HTR-8/SVneo (cell line): ENCODE results near the gene TBCB.
"Not testable (repeated sequence)": the region's sequence is repeated elsewhere in the genome, so short reads cannot be mapped to it uniquely, and the experiment has no call there.

ENCODE experiments used
- DNase-seq: peaks from one replicate; pipeline ENCODE4 v3.0.0; 2011; ENCODE audit warnings: low spot score, mixed read lengths; ENCODE audit not compliant: insufficient read length
- FAIRE-seq: peaks from 2 replicates; lab custom pipeline; 2011; peaks lifted over from hg19 to GRCh38; lab: Jason Lieb, UNC

The TBCB gene

GRCh38 chr19:36128392-36128736, 13.1 kb downstream of the TBCB start:
- DNase-seq: no peak
- FAIRE-seq: no peak

GRCh38 chr19:36131221-36131620, 16.0 kb downstream of the TBCB start:
- DNase-seq, FAIRE-seq: not testable (repeated sequence)

- not testable (repeated sequence) for DNase-seq
Measured at GRCh38 chr19:36134867-36135266, 19.6 kb downstream of the TBCB start.

GRCh38 chr19:36136964-36137686, 21.9 kb downstream of the TBCB start:
- DNase-seq: peak; percentile 68
- no peak for FAIRE-seq

More at GRCh38 chr19:36134867-36135266, 19.6 kb downstream of the TBCB start:
- FAIRE-seq: not testable (repeated sequence)

- FAIRE-seq (no peak), DNase-seq (no peak)
Measured at GRCh38 chr19:36139120-36139472, 23.8 kb downstream of the TBCB start.

- peak; percentile 96 for DNase-seq
- peak; percentile 86 for FAIRE-seq
Measured at GRCh38 chr19:36139473-36140303, 24.4 kb downstream of the TBCB start, which contains the start of gene CAPNS1. Gene CAPNS1 (plus strand): TSS chr19:36140066. CDS start chr19:36141012, 946 bp downstream.

- peak; percentile 68 for DNase-seq
- no peak for FAIRE-seq
Measured at GRCh38 chr19:36140304-36141038, 25.2 kb downstream of the TBCB start.

- FAIRE-seq: peak; percentile 60
- peak; percentile 85 for DNase-seq
Measured at GRCh38 chr19:36141039-36141927, 26.0 kb downstream of the TBCB start.

- FAIRE-seq (no peak), DNase-seq (no peak)
Measured at GRCh38 chr19:36142046-36142445, 26.8 kb downstream of the TBCB start.

- no peak for FAIRE-seq
- no peak for DNase-seq
Measured at GRCh38 chr19:36142496-36142895, 27.2 kb downstream of the TBCB start.

- DNase-seq (no peak), FAIRE-seq (no peak)
Measured at GRCh38 chr19:36144624-36145023, 29.4 kb downstream of the TBCB start.

GRCh38 chr19:36149673-36150406, 34.6 kb downstream of the TBCB start:
- FAIRE-seq: no peak
- no peak for DNase-seq

GRCh38 chr19:36150586-36150985, 35.3 kb downstream of the TBCB start:
- DNase-seq (no peak), FAIRE-seq (no peak)

- no peak for DNase-seq
- no peak for FAIRE-seq
Measured at GRCh38 chr19:36151144-36152018, 36.1 kb downstream of the TBCB start.

- DNase-seq: no peak
- FAIRE-seq: no peak
Measured at GRCh38 chr19:36152019-36152351, 36.7 kb downstream of the TBCB start.

- FAIRE-seq: no peak
- no peak for DNase-seq
Measured at GRCh38 chr19:36152352-36153091, 37.3 kb downstream of the TBCB start, which contains the start of gene COX7A1. Gene COX7A1 (minus strand): TSS chr19:36152447. CDS start chr19:36152407, 40 bp downstream.

GRCh38 chr19:36153126-36153525, 37.9 kb downstream of the TBCB start:
- no peak for DNase-seq
- FAIRE-seq: no peak
